HG03039 (cell line): ENCODE results near the gene SAMD4A.
A peak's percentile ranks its signal among the peaks of the same experiment; 100 is the strongest.
"Not testable (repeated sequence)": the region's sequence is repeated elsewhere in the genome, so short reads cannot be mapped to it uniquely, and the experiment has no call there.

ENCODE experiments used
- ATAC-seq: cut with Tn5 transposase; IDR thresholded peaks from one replicate; pipeline ENCODE4 v1.9.1; 2021; ENCODE audit warnings: mild to moderate bottlenecking, moderate library complexity; ENCODE audit not compliant: unreplicated experiment

Gene SAMD4A

DNA sequence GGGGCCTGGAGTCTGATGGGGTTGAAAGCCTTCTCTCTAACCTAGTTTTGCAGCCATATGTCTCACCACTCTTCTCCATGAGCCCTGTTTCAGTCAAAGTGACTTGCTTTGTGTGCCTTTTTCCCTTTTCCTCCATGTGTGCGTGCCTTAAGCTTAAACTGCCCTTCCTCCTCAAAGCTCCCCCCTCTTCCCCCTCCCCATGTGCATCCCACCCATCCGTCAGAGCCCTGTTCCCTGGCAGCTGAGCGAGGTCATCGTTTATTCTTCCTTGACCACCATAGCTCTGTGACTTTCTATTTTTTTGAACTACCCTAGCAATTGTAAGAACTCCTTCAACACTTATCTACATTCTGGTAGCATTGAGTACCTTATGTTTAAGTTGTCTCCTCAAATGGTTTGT is 24.9 kb downstream of the SAMD4A start:
- no peak for ATAC-seq

DNA sequence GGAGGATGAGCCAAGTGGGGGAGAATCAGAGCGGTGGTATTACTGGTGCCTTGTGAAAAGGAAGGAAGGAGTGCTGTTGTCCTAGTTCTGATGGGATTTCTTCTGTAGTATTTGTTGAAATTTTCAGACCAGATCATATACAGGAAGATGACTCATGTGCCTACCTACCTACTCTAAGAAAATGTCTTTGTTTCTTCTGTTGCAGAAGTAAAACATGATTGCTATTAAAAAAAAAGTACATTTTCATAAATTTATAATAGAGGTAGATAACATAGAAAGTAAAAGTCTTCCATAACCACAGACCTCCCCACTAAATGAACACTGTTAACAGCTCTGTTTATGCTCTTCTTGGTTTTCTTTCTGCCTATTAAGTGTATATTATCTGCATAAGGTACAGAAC is 26.9 kb downstream of the SAMD4A start:
- ATAC-seq, result no peak

- no peak for ATAC-seq
Measured at GRCh38 chr14:54594537-54594936, 27.6 kb downstream of the SAMD4A start.

GRCh38 chr14:54597795-54598443 is 31.0 kb downstream of the SAMD4A start:
- ATAC-seq, result no peak

DNA sequence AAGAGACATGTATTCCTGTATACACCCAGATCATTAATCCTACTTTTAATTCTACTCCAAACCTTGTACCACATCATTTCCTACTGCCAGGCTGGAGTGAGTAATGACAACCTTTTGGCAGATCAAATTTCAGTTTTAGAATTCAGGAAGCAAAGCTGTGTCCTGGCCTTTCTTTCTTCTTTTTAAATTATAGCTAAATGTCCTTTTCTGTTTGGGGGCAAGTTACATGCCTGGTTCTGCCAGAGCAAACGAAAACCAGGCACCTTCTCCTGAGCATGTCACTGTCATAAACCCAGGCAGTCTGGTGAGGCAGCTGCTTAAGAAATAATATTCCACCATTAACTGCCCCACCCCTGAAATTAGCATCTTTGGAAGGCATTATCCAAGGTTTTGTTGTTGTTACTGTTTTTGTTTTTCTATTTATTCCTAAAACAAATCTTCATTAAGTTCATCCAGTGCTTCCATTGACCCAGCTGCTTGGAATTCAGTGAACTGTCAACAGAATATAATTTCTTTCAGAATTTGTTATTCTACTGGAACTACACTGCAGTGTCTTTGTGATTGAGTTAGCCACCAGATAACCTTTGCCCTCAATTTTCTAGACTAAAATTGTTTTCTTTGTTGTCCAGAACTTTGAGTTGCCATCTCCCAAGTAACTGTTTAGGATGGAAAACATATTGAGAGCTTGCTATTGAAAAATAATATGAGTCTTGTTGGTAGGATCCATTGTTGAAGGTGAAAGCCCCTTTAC is 33.2 kb downstream of the SAMD4A start:
- ATAC-seq, result no peak

GRCh38 chr14:54600717-54601109 is 33.8 kb downstream of the SAMD4A start:
- no peak for ATAC-seq

- ATAC-seq, result no peak
Measured at GRCh38 chr14:54603362-54603761, 36.4 kb downstream of the SAMD4A start.

- ATAC-seq, result no peak
Measured at GRCh38 chr14:54606178-54606577, 39.2 kb downstream of the SAMD4A start.

DNA sequence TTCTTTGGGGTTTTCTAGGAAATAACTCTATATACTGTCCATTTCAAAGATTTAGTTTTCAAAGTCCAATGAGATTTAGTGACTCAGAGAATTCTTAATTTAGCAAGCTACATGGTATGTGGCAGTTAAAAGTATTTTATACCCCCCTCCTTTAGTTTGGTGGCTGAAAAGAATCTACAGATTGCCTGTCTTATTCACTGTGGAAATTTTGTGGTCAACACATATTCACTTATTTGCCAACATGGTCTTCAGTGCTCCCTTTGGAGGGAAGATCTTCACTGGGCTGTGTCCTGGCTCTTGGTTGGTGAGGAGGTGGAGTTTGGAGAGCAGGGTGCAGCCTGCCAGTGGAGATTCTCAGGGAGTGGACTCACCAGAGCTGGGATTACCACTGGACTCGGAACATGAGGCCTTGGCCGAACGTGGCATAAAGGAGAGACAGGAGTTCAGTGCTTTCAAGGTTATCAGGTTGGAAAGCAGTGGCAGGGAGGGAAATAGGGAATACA is 39.8 kb downstream of the SAMD4A start:
- ATAC-seq, result no peak

DNA sequence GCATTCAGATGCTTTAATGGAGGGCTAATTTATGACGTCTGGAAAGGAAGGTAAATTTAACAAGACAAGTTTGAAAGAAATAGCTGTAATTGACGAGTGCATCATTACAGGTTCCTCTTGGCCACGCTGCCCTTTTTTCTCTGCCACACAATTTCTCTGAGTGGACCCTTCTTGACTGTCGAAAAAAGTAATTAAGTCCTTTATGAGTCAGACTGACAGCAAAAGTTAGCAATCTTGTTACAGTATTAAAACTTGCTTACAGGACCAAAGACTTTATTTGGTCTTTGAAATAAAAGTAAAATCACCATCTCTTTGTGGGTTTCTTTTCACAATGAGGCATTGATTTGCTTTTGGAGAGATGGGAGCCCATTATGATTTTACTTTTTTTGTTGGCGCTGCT is 42.6 kb downstream of the SAMD4A start:
- no peak for ATAC-seq

DNA sequence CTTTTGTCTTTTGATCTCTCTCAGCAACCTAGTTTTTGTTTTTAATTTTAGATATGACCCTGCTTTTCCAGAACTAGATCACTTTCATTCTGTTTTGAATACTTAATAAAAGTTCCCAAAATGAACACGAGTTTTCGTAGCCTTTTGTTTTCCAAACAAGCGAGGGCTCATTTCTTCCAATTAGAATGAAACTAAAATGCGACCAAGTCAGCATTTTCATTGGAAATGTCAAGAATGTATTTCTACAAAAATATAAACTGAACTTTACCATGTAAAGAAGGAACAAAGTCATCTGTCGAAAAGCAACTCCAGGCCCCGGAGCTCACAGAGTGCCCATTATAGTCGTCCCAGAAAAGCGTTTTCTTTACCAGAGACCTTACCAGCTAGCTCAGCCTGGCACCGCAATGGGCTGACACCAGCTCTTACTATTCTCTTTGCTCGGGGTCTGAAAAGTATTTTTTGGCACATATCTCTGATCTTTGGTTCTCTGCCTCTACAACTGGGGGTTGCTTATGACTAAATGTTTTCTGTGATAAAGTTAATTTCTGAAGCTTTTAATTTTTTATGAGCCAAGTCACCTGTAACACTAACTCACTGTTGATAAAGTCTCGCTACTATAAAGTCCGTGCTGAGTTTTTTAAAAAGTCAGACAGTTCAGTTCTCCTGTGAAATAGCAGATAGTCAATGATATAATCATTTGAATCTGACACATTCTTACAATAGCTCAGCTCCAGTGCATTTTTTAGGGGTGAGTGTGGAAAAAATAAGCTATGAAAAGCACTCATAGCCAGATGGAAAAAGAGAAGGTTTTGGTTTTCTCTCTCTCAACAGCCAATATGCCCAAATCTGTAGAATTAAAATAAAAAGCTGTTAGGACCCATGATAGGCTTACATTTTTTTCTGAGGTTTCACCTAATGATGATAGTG is 43.4 kb downstream of the SAMD4A start:
- ATAC-seq, result no peak

- no peak for ATAC-seq
Measured at GRCh38 chr14:54614296-54614695, 47.4 kb downstream of the SAMD4A start.

DNA sequence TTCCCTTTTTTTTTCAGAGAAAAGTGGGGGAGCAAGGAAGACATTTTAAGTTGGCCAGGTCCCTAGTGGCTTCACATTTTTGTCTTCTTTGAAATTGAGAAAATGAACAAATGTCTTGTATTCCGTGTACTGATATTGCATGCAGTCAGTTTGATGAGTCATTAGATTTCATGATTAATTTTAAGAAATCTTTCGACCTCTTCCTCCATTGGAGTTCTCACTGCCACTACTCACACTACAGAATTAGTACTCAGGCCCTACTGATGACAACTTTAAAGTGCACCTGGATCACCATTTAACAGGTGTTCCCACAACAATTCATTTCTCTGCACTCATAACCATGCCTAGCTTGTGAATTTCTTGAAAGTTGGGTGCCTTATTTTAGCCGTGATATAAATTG is 50.5 kb downstream of the SAMD4A start:
- no peak for ATAC-seq

DNA sequence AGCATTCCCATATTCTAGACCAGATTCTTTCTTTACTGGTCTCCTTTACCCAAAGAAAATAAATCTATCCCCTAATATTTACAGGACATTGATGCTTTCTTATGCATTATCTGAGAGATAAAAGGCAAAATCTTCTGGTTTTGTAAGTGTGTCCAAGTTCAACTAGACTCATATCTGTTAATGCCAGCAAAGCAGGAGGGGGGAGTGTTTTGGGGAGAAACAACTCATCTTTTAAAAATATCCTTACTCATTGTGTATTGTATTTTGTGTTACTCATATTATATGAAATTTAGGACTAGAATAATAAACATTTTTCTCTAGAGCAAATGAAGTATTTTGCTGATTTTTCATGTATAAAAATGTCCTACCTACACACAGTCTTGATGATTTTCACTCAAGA is 54.8 kb downstream of the SAMD4A start:
- ATAC-seq, result no peak

DNA sequence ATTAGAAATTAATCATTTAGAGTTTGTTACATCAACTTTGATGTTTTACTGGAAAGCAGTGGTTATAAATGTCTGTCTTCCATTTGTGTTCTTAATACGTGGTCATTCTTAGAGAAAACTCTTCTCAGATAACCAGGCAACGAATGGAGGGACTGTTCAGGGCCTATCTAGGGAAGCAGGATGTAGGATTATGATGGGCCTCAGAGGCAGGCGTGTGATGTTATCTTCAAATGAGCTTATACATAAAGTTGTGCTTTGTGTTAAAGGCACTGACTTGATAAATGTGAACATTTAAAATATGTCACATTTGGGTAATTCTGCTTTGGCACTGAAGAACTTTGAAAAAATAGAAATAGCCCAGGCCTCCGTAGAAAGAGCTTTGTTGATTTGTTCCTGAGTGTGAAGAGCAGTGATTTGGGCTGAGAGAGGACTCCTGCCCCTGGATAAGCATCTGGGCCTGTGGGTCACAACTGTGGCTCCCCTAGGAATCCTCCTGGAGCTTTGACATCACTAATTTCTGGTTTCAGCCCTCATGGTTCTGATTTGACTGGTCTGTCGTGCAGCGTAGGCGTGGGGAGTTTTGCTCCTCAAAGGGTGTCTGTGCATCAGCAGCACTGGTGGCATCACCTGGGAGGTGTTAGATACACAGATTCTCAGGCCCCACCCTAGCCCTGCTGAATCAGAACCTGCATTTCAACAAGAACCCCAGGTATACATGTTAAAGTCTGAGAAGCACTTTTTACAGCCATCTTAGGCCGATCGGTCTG is 55.4 kb downstream of the SAMD4A start:
- peak; percentile 90 for ATAC-seq

DNA sequence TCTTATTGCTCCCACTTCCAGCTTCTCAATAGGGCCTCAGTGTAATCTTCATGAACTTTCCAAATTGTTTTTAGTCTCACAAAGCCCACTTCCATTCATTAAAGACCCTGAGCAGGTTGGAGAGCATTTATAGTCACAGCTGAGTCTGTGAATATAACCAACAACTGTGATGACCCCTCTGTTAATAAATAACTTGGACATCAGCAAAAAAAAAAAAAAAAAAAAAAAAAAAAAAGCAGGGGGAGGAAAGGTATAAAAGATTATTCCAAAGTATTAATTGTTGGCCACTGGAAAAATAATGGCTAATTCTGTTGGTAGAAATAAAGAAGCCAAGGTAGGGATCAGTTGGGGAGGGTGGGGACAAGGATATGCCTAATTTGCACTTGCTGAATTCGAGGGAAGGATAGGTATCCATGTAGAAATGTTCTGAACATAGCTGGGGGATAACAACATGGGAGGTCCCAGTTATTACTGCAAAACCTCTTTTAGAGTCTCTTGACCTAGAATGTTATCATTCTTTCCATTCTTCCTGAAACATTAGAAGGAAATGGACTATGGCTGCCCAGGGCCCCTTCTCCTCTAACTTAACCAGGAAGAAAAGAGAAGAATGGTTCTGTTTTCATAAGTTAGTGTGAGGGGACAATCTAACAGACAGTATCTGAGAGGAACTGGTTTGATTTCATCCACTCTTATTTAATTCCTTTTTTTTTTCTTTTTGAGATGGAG is 56.5 kb downstream of the SAMD4A start:
- ATAC-seq, result no peak

DNA sequence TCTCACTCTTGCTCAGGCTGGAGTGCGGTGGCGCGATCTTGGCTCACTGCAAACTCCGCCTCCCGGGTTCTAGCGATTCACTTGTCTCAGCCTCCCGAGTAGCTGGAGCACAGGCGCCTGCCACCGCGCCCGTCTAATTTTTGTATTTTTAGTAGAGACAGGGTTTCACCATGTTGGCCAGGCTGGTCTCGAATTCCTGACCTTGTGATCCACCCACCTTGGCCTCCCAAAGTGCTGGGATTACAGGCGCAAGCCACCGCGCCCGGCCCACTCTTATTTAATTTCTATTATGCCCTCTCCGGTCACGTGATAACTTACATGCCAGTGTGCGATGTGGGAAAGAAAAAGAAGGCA is 57.1 kb downstream of the SAMD4A start:
- ATAC-seq, result not testable (repeated sequence)

DNA sequence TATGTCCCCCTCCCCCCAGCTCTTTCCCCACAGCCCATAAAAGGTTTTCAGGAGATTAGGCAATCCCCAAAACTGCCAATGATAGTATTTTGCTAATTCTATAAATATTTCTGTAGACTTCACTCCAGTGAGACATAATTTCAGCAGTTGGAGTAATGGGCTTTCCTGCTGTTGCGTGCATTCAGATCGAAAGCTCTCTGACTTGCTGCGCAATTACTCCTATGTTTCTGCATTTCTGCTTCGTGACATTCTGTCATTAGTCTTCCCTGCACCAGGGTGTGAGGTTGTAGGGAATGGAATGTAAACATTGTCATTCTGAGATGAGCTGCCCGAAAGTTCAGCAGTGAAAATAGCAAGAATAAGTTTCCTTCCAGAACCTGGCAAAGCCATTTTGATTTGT is 58.2 kb downstream of the SAMD4A start:
- ATAC-seq, result no peak

DNA sequence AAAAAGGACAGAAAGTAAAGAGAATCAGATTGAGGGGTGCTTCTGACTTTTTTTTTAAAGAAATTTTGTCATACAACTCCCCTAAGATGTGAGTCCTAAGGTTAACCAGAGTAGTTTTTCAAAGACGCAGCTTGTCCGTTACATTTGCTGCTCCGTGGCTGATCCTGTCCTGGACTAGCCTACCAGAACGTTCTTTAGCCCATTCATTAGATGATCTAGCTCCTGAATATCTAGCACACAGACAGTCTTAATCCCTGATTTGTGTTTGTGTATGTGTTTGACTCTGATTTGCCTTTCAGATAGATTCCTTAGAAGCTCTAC is 60.3 kb downstream of the SAMD4A start:
- ATAC-seq, result no peak
